Smooth muscle cell (in vitro differentiated cells): Measurements from ENCODE around the gene ADAT3. TPM values are rescaled to one million over a fixed set of nuclear protein-coding genes. Genes with fewer than 3 reads are reported as not detected.

ENCODE experiments used
- DNase-seq: peaks from one replicate; lab custom pipeline; 2025; ENCODE audit not compliant: unreplicated experiment; lab: John Stamatoyannopoulos, UW
- H2AFZ ChIP-seq: fragments of 200-600 bp; sonication (generic); 2 replicates; pipeline ENCODE4 v1.6.0; 2016; ENCODE audit warnings: antibody characterized with exemption, low read depth, mild to moderate bottlenecking
- H3F3A ChIP-seq: fragments of 200-600 bp; sonication (generic); 2 replicates; pipeline ENCODE4 v1.6.0; 2017; ENCODE audit warnings: antibody characterized with exemption, low read depth
- H3K27ac ChIP-seq: fragments of 200-600 bp; sonication (generic); 2 replicates; pipeline ENCODE4 v1.5.1; 2016; ENCODE audit warnings: low read depth, mild to moderate bottlenecking
- H3K27me3 ChIP-seq: fragments of 200-600 bp; sonication (generic); 2 replicates; pipeline ENCODE4 v1.6.1; 2016; ENCODE audit warnings: low read depth, mild to moderate bottlenecking
- H3K36me3 ChIP-seq: fragments of 200-600 bp; sonication (generic); 2 replicates; pipeline ENCODE4 v1.5.1; 2016; ENCODE audit warnings: low read depth
- H3K4me1 ChIP-seq: fragments of 200-600 bp; sonication (generic); 2 replicates; pipeline ENCODE4 v1.5.1; 2016; ENCODE audit warnings: low read depth
- H3K4me2 ChIP-seq: fragments of 200-600 bp; sonication (generic); 2 replicates; pipeline ENCODE4 v1.6.0; 2016; ENCODE audit warnings: mild to moderate bottlenecking
- H3K4me3 ChIP-seq: fragments of 200-600 bp; sonication (generic); 2 replicates; pipeline ENCODE4 v1.5.1; 2016; ENCODE audit warnings: mild to moderate bottlenecking
- H3K79me2 ChIP-seq: fragments of 200-600 bp; sonication (generic); 2 replicates; pipeline ENCODE4 v1.6.0; 2016; ENCODE audit warnings: low read depth, mild to moderate bottlenecking
- H3K9ac ChIP-seq: fragments of 200-600 bp; sonication (generic); 2 replicates; pipeline ENCODE4 v1.6.0; 2016; ENCODE audit warnings: low read depth
- H3K9me3 ChIP-seq: fragments of 200-600 bp; sonication (generic); replicated peaks from 2 replicates; pipeline ENCODE4 v1.5.1; 2016; ENCODE audit warnings: low read depth
- H4K20me1 ChIP-seq: fragments of 200-600 bp; sonication (generic); 2 replicates; pipeline ENCODE4 v1.6.0; 2016; ENCODE audit warnings: low read depth
- CTCF ChIP-seq: fragments of 200-600 bp; sonication (generic); IDR thresholded peaks from 2 replicates; pipeline ENCODE4 v1.5.1; 2017; ENCODE audit warnings: borderline replicate concordance, mild to moderate bottlenecking, antibody characterized with exemption; ENCODE audit not compliant: insufficient read depth, poor library complexity, severe bottlenecking
- WGBS: methylation state at CpG from one replicate; pipeline ENCODE4 v1.1.7; 2016; ENCODE audit warnings: low lambda C conversion rate; 5-methylcytosine and 5-hydroxymethylcytosine counted together
- polyA plus RNA-seq: library from polyadenylated mRNA; unstranded; fragments of >200 nt; fragmentation: Nextera tagmentation; extraction: Ambion mirVana; gene quantifications from 2 replicates; pipeline ENCODE4 v1.2.1, GENCODE V29; 2016
- total RNA-seq: library from RNA; depleted of rRNA; stranded (reverse); fragments of >200 nt; gene quantifications from 2 replicates; pipeline ENCODE4 v1.2.3, GENCODE V29; 2014

The ADAT3 gene
- total and polyA plus RNA-seq, 2 experiments from 2014 or later: 0.58 to 2.0 TPM

GRCh38 chr19:1859331-1859781 is 45.8 kb upstream of the ADAT3 start:
- Histone ChIP-seq H3K27ac (peak overlapping the region; percentile 80), H3K36me3 (no peaks in the 10 kb centered on the region), H3K4me3 (peak overlapping the region; percentile 28), H3K9ac (peak overlapping the region; percentile 79), H3K4me2 (peak overlapping the region; percentile 100), H3K27me3 (no peaks in the 10 kb centered on the region), H4K20me1 (peaks cover 72% of the 10 kb centered on the region), H3F3A (no peaks in the 10 kb centered on the region), H2AFZ (no peak overlapping the region), H3K79me2 (peaks cover 71% of the 10 kb centered on the region), H3K4me1 (peaks cover 58% of the 10 kb centered on the region), H3K9me3 (no peaks in the 10 kb centered on the region)
- DNase-seq: no peak
- WGBS: 22% methylated on average over 17 of the region's 18 CpGs
- TF ChIP-seq CTCF: no peak

GRCh38 chr19:1860042-1860775 is 45.0 kb upstream of the ADAT3 start:
- Histone ChIP-seq H3K9ac (peak overlapping the region; percentile 79), H3K36me3 (no peaks in the 10 kb centered on the region), H3K4me3 (peak overlapping the region; percentile 34), H3K4me2 (peak overlapping the region; percentile 100), H2AFZ (no peak overlapping the region), H4K20me1 (peaks cover 68% of the 10 kb centered on the region), H3K79me2 (peaks cover 69% of the 10 kb centered on the region), H3K27ac (peak overlapping the region; percentile 80), H3K4me1 (peaks cover 54% of the 10 kb centered on the region), H3K9me3 (no peaks in the 10 kb centered on the region), H3F3A (no peaks in the 10 kb centered on the region), H3K27me3 (no peaks in the 10 kb centered on the region)
- no peak for TF ChIP-seq CTCF
- 28% methylated on average over 16 of the region's 32 CpGs for WGBS
- DNase-seq: peak; percentile 51

GRCh38 chr19:1860821-1861598 is 44.2 kb upstream of the ADAT3 start:
- Histone ChIP-seq H3K9me3 (no peaks in the 10 kb centered on the region), H3K4me1 (peaks cover 48% of the 10 kb centered on the region), H4K20me1 (peaks cover 66% of the 10 kb centered on the region), H3K4me2 (peak overlapping the region; percentile 100), H3K36me3 (no peaks in the 10 kb centered on the region), H3K4me3 (peak overlapping the region; percentile 80), H3K9ac (peak overlapping the region; percentile 79), H3K27me3 (no peaks in the 10 kb centered on the region), H3F3A (no peaks in the 10 kb centered on the region), H3K79me2 (peaks cover 66% of the 10 kb centered on the region), H3K27ac (peak overlapping the region; percentile 80), H2AFZ (no peak overlapping the region)
- WGBS: 21% methylated on average over 28 of the region's 28 CpGs
- no peak for DNase-seq
- no peak for TF ChIP-seq CTCF
